ENCODE data around the gene GAS6.

DNA sequence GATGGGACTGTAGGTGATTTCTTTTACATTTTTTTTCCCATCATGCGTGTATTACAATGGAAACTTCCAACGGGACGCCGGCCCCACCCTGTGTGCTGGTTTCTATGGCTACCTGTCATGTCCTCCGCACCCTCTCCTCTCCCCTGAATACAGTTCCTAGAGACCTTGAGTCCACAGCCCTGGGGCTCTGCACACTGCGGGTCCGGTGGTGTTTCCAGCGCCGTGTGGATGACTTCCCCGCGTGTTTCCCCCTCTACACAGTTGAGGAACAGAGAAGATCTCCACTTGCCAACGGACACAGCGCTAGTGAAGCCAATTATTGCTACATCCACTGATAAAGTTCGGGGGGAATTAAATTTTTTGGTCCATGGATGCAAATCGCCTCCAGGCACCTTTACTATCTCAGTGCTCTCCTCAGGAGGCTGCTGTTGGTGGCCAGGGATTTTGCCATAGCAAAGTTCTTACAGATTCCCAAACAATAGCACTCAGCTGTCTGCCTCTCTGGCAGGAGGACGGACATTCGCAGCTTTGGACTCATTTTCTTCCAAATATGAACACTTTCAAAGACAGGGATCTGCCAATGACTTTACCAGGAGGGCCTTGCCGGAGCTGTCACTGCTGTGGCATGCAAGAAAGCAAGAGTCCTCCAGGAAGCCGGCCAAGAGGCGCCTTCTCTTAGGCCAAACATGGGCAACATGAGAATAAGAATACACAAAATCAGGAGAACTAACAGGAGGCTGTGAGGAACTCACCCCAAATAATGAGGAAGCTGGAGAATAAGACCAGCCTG, 39.3 kb upstream of the GAS6 start:
- TF ChIP-seq, protein P1, sequence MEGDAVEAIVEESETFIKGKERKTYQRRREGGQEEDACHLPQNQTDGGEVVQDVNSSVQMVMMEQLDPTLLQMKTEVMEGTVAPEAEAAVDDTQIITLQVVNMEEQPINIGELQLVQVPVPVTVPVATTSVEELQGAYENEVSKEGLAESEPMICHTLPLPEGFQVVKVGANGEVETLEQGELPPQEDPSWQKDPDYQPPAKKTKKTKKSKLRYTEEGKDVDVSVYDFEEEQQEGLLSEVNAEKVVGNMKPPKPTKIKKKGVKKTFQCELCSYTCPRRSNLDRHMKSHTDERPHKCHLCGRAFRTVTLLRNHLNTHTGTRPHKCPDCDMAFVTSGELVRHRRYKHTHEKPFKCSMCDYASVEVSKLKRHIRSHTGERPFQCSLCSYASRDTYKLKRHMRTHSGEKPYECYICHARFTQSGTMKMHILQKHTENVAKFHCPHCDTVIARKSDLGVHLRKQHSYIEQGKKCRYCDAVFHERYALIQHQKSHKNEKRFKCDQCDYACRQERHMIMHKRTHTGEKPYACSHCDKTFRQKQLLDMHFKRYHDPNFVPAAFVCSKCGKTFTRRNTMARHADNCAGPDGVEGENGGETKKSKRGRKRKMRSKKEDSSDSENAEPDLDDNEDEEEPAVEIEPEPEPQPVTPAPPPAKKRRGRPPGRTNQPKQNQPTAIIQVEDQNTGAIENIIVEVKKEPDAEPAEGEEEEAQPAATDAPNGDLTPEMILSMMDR (IDR thresholded peaks at IDR 0.05) = no peak
- no peak for TF ChIP-seq POLR2A (IDR thresholded peaks at IDR 0.05)
- no peak for TF ChIP-seq POLR2AphosphoS5 (IDR thresholded peaks at IDR 0.05)
- no peak for TF ChIP-seq EP300 (IDR thresholded peaks at IDR 0.05; ENCODE audit: low read depth)

Data from transverse colon (tissue), 4 donors.